GM23338 (cell line): Measurements from ENCODE around the gene PHKB. TPM values are rescaled to one million over a fixed set of nuclear protein-coding genes. Genes with fewer than 3 reads are reported as not detected.

Experiments used
- ATAC-seq: fragments of 200-7000 bp; cut with Tn5 transposase; 3 replicates; pipeline ENCODE4 v1.9.1; 2020
- DNase-seq: peaks from one replicate; pipeline ENCODE4 v3.0.0-alpha.2; 2015; ENCODE audit warnings: low spot score
- H2AFZ ChIP-seq: fragments of 200-600 bp; sonication (generic); 2 replicates; pipeline ENCODE4 v1.8.0; 2016; ENCODE audit warnings: antibody characterized with exemption, mild to moderate bottlenecking, moderate library complexity
- H3F3A ChIP-seq: fragments of 200-600 bp; sonication (generic); replicated peaks from 2 replicates; pipeline ENCODE4 v1.8.0; 2017; ENCODE audit warnings: antibody characterized with exemption, mixed run types, low read depth
- H3K27ac ChIP-seq: fragments of 200-600 bp; sonication (generic); 2 replicates; pipeline ENCODE4 v1.6.1; 2016; ENCODE audit warnings: low read depth
- H3K27me3 ChIP-seq: fragments of 200-600 bp; sonication (generic); 2 replicates; pipeline ENCODE4 v1.8.0; 2016; ENCODE audit warnings: mild to moderate bottlenecking, mixed run types, moderate library complexity; ENCODE audit not compliant: insufficient read depth
- H3K36me3 ChIP-seq: fragments of 200-600 bp; sonication (generic); 2 replicates; pipeline ENCODE4 v1.8.0; 2016; ENCODE audit warnings: mild to moderate bottlenecking; ENCODE audit not compliant: insufficient read depth
- H3K4me1 ChIP-seq: fragments of 200-600 bp; sonication (generic); 2 replicates; pipeline ENCODE4 v1.8.0; 2016; ENCODE audit warnings: mild to moderate bottlenecking, moderate library complexity; ENCODE audit not compliant: insufficient read depth
- H3K4me2 ChIP-seq: fragments of 200-600 bp; sonication (generic); 2 replicates; pipeline ENCODE4 v1.7.1; 2017; ENCODE audit warnings: mixed run types
- H3K4me3 ChIP-seq: fragments of 200-600 bp; sonication (generic); 2 replicates; pipeline ENCODE4 v1.6.1; 2016; ENCODE audit warnings: mixed run types
- H3K79me2 ChIP-seq: fragments of 200-600 bp; sonication (generic); replicated peaks from 2 replicates; pipeline ENCODE4 v1.8.0; 2017; ENCODE audit warnings: mild to moderate bottlenecking; ENCODE audit not compliant: insufficient read depth
- H3K9me2 ChIP-seq: fragments of 200-600 bp; sonication (generic); 2 replicates; pipeline ENCODE4 v1.8.0; 2017; ENCODE audit not compliant: insufficient read depth
- H4K20me1 ChIP-seq: fragments of 200-600 bp; sonication (generic); replicated peaks from 2 replicates; pipeline ENCODE4 v1.8.0; 2017; ENCODE audit warnings: mild to moderate bottlenecking; ENCODE audit not compliant: insufficient read depth
- H3K27ac Mint-ChIP-seq: 2 replicates; pipeline ENCODE4 v1.8.0; 2020; ENCODE audit warnings: inconsistent platforms, mild to moderate bottlenecking, moderate library complexity, mixed read lengths
- H3K27me3 Mint-ChIP-seq: 3 replicates; pipeline ENCODE4 v1.8.0; 2022; ENCODE audit warnings: low read depth, mild to moderate bottlenecking, moderate library complexity, mixed read lengths, inconsistent platforms; ENCODE audit not compliant: insufficient read depth, poor library complexity
- H3K36me3 Mint-ChIP-seq: 3 replicates; pipeline ENCODE4 v1.8.0; 2021; ENCODE audit warnings: low read depth, mild to moderate bottlenecking, inconsistent platforms, moderate library complexity, mixed read lengths
- H3K4me1 Mint-ChIP-seq: 3 replicates; pipeline ENCODE4 v1.8.0; 2020; ENCODE audit warnings: mild to moderate bottlenecking, inconsistent platforms, mixed read lengths
- H3K4me3 Mint-ChIP-seq: 3 replicates; pipeline ENCODE4 v1.8.0; 2021; ENCODE audit warnings: moderate library complexity, mild to moderate bottlenecking, inconsistent platforms, mixed read lengths
- H3K9me3 Mint-ChIP-seq: 3 replicates; pipeline ENCODE4 v1.8.0; 2020; ENCODE audit warnings: moderate library complexity, mild to moderate bottlenecking, inconsistent platforms, mixed read lengths
- CREB1 ChIP-seq: fragments of 250-450 bp; sonication (Bioruptor Pico); IDR thresholded peaks from 2 replicates; pipeline ENCODE4 v1.5.0; 2020; ENCODE audit warnings: low read depth, mild to moderate bottlenecking, moderate library complexity
- EZH2 ChIP-seq: fragments of 200-600 bp; sonication (generic); IDR thresholded peaks from one replicate; pipeline ENCODE4 v1.8.0; 2017; ENCODE audit warnings: antibody characterized with exemption, mild to moderate bottlenecking, low read depth; ENCODE audit not compliant: unreplicated experiment
- EZH2phosphoT487 ChIP-seq: fragments of 200-600 bp; sonication (generic); IDR thresholded peaks from one replicate; pipeline ENCODE4 v1.8.1; 2018; ENCODE audit warnings: antibody characterized with exemption; ENCODE audit not compliant: unreplicated experiment
- JUNB ChIP-seq: IDR thresholded peaks from one replicate; pipeline ENCODE4 v1.6.1; 2016; ENCODE audit warnings: antibody characterized with exemption; ENCODE audit not compliant: unreplicated experiment
- NANOG ChIP-seq: IDR thresholded peaks from 2 replicates; pipeline ENCODE4 v1.6.1; 2016; ENCODE audit warnings: antibody characterized with exemption, borderline replicate concordance
- POLR2AphosphoS5 ChIP-seq: IDR thresholded peaks from 2 replicates; pipeline ENCODE4 v1.6.1; 2016; ENCODE audit warnings: antibody characterized with exemption, low read depth
- STAT1 ChIP-seq: IDR thresholded peaks from one replicate; pipeline ENCODE4 v1.6.1; 2016; ENCODE audit warnings: antibody characterized with exemption; ENCODE audit not compliant: unreplicated experiment
- ZNF114 ChIP-seq: fragments of 250-450 bp; sonication (Bioruptor Pico); IDR thresholded peaks from 2 replicates; pipeline ENCODE4 v1.5.0; 2020; ENCODE audit warnings: mild to moderate bottlenecking, moderate library complexity
- ZNF331 ChIP-seq: fragments of 250-450 bp; sonication (Bioruptor Pico); IDR thresholded peaks from 2 replicates; pipeline ENCODE4 v1.5.0; 2020; ENCODE audit warnings: low read depth, mild to moderate bottlenecking, moderate library complexity
- polyA plus RNA-seq: library from polyadenylated mRNA; unstranded; fragments of >200 nt; fragmentation: Nextera tagmentation; extraction: Ambion mirVana; gene quantifications from 2 replicates; pipeline ENCODE4 v1.2.1, GENCODE V29; 2016
- total RNA-seq: library from RNA; depleted of rRNA; stranded (reverse); fragments of >200 nt; shearing (Covaris generic); gene quantifications from 2 replicates; pipeline ENCODE4 v1.2.3, GENCODE V29; 2014
- TF ChIP-seq, protein P1 (sequence below), 2 experiments: fragments of 200-600 bp in 1 of 2; sonication (generic) in 1 of 2; conservative IDR thresholded peaks; 2 replicates each; pipeline versions ENCODE4 v1.5.1 to v1.6.1; 2016 to 2017; ENCODE audit warnings: antibody characterized with exemption in 2 of 2, low read depth in 2 of 2, mild to moderate bottlenecking in 2 of 2, moderate library complexity in 1 of 2
- TF ChIP-seq, protein P2 (sequence below): IDR thresholded peaks from one replicate; pipeline ENCODE4 v1.6.1; 2018; ENCODE audit warnings: antibody characterized with exemption; ENCODE audit not compliant: unreplicated experiment
- TF ChIP-seq, protein P3 (sequence below): fragments of 250-450 bp; sonication (Bioruptor Pico); IDR thresholded peaks from 2 replicates; pipeline ENCODE4 v1.5.0; 2020; ENCODE audit warnings: mild to moderate bottlenecking, moderate library complexity
- TF ChIP-seq, protein P4 (sequence below): IDR thresholded peaks from 2 replicates; pipeline ENCODE4 v1.6.1; 2016; ENCODE audit warnings: antibody characterized with exemption

PHKB gene
- total and polyA plus RNA-seq, 2 experiments from 2014 or later = 20.3 to 57.3 TPM

DNA sequence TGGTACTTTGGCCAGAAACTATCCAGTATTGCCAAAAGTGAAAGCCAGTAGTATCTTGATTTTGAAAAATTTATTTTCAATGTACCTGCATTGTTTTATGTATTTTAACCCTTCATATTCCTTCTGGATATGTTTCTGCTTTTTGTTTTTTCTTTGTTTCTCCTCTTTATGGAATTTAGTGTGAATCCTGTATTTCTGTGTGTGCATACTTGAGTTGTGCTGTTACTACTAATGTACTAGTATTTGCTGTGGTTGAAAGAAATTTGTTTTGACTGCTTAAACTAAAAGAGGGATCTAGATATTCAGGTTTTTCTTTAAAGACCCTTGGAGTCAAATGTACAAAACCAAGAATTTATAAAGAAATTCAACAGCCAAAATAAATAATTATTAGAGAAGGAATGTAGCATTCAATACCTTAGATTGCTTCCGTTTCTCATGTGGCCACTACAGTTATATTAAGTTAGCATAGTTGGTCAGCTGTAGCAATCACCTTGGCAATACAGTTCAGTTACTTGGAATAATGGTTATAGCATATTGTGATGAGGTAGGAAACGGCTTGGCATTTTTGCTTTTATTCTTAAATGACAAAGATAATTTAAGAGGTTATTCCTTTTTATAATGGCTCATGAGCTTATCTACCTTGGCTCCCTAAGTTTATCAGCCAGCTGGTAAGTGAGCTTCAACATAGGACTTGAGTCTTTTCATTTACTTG is 4.9 kb downstream of the PHKB start:
- H3K4me3 ChIP-seq = no peak overlapping the region
- H4K20me1 ChIP-seq = no peaks in the 10 kb centered on the region; the same call in 1 of the 2 replicates
- peaks cover 30% of the 10 kb centered on the region for H3K79me2 ChIP-seq
- no peak overlapping the region for H3K27ac ChIP-seq
- Mint-ChIP-seq H3K36me3 (no peaks in the 10 kb centered on the region), H3K27me3 (peaks cover 7% of the 10 kb centered on the region), H3K9me3 (no peaks in the 10 kb centered on the region), H3K4me3 (no peak overlapping the region), H3K4me1 (peaks cover 23% of the 10 kb centered on the region), H3K27ac (no peak overlapping the region)
- H3F3A ChIP-seq = no peaks in the 10 kb centered on the region; the same call in 1 of the 2 replicates
- no peaks in the 10 kb centered on the region for H3K9me2 ChIP-seq
- H3K27me3 ChIP-seq = no peaks in the 10 kb centered on the region
- no peak for TF ChIP-seq EZH2
- TF ChIP-seq, protein P1, sequence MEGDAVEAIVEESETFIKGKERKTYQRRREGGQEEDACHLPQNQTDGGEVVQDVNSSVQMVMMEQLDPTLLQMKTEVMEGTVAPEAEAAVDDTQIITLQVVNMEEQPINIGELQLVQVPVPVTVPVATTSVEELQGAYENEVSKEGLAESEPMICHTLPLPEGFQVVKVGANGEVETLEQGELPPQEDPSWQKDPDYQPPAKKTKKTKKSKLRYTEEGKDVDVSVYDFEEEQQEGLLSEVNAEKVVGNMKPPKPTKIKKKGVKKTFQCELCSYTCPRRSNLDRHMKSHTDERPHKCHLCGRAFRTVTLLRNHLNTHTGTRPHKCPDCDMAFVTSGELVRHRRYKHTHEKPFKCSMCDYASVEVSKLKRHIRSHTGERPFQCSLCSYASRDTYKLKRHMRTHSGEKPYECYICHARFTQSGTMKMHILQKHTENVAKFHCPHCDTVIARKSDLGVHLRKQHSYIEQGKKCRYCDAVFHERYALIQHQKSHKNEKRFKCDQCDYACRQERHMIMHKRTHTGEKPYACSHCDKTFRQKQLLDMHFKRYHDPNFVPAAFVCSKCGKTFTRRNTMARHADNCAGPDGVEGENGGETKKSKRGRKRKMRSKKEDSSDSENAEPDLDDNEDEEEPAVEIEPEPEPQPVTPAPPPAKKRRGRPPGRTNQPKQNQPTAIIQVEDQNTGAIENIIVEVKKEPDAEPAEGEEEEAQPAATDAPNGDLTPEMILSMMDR (conservative IDR thresholded peaks at IDR 0.05; ENCODE audit: low read depth in 2 of 2) = no peak
- TF ChIP-seq CREB1 (CRISPR knock-in tag) = no peak
- TF ChIP-seq, protein P2, sequence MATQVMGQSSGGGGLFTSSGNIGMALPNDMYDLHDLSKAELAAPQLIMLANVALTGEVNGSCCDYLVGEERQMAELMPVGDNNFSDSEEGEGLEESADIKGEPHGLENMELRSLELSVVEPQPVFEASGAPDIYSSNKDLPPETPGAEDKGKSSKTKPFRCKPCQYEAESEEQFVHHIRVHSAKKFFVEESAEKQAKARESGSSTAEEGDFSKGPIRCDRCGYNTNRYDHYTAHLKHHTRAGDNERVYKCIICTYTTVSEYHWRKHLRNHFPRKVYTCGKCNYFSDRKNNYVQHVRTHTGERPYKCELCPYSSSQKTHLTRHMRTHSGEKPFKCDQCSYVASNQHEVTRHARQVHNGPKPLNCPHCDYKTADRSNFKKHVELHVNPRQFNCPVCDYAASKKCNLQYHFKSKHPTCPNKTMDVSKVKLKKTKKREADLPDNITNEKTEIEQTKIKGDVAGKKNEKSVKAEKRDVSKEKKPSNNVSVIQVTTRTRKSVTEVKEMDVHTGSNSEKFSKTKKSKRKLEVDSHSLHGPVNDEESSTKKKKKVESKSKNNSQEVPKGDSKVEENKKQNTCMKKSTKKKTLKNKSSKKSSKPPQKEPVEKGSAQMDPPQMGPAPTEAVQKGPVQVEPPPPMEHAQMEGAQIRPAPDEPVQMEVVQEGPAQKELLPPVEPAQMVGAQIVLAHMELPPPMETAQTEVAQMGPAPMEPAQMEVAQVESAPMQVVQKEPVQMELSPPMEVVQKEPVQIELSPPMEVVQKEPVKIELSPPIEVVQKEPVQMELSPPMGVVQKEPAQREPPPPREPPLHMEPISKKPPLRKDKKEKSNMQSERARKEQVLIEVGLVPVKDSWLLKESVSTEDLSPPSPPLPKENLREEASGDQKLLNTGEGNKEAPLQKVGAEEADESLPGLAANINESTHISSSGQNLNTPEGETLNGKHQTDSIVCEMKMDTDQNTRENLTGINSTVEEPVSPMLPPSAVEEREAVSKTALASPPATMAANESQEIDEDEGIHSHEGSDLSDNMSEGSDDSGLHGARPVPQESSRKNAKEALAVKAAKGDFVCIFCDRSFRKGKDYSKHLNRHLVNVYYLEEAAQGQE = no peak
- no peak for TF ChIP-seq NANOG
- no peak for TF ChIP-seq POLR2AphosphoS5
- no peak for TF ChIP-seq ZNF114 (CRISPR knock-in tag)
- TF ChIP-seq EZH2phosphoT487 = no peak
- TF ChIP-seq JUNB = no peak
- TF ChIP-seq ZNF331 (CRISPR knock-in tag) = no peak
- no peak for TF ChIP-seq STAT1
- TF ChIP-seq, protein P3, sequence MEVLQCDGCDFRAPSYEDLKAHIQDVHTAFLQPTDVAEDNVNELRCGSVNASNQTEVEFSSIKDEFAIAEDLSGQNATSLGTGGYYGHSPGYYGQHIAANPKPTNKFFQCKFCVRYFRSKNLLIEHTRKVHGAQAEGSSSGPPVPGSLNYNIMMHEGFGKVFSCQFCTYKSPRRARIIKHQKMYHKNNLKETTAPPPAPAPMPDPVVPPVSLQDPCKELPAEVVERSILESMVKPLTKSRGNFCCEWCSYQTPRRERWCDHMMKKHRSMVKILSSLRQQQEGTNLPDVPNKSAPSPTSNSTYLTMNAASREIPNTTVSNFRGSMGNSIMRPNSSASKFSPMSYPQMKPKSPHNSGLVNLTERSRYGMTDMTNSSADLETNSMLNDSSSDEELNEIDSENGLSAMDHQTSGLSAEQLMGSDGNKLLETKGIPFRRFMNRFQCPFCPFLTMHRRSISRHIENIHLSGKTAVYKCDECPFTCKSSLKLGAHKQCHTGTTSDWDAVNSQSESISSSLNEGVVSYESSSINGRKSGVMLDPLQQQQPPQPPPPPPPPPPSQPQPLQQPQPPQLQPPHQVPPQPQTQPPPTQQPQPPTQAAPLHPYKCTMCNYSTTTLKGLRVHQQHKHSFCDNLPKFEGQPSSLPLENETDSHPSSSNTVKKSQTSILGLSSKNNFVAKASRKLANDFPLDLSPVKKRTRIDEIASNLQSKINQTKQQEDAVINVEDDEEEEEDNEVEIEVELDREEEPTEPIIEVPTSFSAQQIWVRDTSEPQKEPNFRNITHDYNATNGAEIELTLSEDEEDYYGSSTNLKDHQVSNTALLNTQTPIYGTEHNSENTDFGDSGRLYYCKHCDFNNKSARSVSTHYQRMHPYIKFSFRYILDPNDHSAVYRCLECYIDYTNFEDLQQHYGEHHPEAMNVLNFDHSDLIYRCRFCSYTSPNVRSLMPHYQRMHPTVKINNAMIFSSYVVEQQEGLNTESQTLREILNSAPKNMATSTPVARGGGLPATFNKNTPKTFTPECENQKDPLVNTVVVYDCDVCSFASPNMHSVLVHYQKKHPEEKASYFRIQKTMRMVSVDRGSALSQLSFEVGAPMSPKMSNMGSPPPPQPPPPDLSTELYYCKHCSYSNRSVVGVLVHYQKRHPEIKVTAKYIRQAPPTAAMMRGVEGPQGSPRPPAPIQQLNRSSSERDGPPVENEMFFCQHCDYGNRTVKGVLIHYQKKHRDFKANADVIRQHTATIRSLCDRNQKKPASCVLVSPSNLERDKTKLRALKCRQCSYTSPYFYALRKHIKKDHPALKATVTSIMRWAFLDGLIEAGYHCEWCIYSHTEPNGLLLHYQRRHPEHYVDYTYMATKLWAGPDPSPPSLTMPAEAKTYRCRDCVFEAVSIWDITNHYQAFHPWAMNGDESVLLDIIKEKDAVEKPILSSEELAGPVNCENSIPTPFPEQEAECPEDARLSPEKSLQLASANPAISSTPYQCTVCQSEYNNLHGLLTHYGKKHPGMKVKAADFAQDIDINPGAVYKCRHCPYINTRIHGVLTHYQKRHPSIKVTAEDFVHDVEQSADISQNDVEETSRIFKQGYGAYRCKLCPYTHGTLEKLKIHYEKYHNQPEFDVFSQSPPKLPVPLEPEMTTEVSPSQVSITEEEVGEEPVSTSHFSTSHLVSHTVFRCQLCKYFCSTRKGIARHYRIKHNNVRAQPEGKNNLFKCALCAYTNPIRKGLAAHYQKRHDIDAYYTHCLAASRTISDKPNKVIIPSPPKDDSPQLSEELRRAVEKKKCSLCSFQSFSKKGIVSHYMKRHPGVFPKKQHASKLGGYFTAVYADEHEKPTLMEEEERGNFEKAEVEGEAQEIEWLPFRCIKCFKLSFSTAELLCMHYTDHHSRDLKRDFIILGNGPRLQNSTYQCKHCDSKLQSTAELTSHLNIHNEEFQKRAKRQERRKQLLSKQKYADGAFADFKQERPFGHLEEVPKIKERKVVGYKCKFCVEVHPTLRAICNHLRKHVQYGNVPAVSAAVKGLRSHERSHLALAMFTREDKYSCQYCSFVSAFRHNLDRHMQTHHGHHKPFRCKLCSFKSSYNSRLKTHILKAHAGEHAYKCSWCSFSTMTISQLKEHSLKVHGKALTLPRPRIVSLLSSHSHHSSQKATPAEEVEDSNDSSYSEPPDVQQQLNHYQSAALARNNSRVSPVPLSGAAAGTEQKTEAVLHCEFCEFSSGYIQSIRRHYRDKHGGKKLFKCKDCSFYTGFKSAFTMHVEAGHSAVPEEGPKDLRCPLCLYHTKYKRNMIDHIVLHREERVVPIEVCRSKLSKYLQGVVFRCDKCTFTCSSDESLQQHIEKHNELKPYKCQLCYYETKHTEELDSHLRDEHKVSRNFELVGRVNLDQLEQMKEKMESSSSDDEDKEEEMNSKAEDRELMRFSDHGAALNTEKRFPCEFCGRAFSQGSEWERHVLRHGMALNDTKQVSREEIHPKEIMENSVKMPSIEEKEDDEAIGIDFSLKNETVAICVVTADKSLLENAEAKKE (CRISPR knock-in tag) = no peak
- TF ChIP-seq, protein P4, sequence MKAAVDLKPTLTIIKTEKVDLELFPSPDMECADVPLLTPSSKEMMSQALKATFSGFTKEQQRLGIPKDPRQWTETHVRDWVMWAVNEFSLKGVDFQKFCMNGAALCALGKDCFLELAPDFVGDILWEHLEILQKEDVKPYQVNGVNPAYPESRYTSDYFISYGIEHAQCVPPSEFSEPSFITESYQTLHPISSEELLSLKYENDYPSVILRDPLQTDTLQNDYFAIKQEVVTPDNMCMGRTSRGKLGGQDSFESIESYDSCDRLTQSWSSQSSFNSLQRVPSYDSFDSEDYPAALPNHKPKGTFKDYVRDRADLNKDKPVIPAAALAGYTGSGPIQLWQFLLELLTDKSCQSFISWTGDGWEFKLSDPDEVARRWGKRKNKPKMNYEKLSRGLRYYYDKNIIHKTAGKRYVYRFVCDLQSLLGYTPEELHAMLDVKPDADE = no peak
- DNase-seq (no peak), ATAC-seq (no peak)
- no peak overlapping the region for H2AFZ ChIP-seq
- H3K36me3 ChIP-seq = no peaks in the 10 kb centered on the region
- no peak overlapping the region for H3K4me2 ChIP-seq
- peaks cover 15% of the 10 kb centered on the region for H3K4me1 ChIP-seq
